ENCODE measurements around the gene APAF1. TPM values are rescaled to one million over a fixed set of nuclear protein-coding genes. Genes with fewer than 3 reads are reported as not detected.

The APAF1 gene
- total RNA-seq, 1 experiment from 2014 or later: 10.1 TPM

- H3K9me3 ChIP-seq (ENCODE audit: low read length): no peaks in the 10 kb centered on the region
- no peaks in the 10 kb centered on the region for H3K4me1 ChIP-seq (ENCODE audit: insufficient read depth, low read length)
- DNase-seq (no peak), ATAC-seq (peak; percentile 40)
- POLR2A ChIA-PET (ENCODE audit: unreplicated experiment): no interaction called here
- no peak for TF ChIP-seq EZH2 (IDR thresholded peaks at IDR 0.05; ENCODE audit: low read length, unreplicated experiment)
- no peak for TF ChIP-seq CTCF (conservative IDR thresholded peaks at IDR 0.05; ENCODE audit: low read depth, low read length)
- no peak for TF ChIP-seq EZH2phosphoT487 (IDR thresholded peaks at IDR 0.05; ENCODE audit: borderline replicate concordance, low read length)
- H3K4me2 ChIP-seq (ENCODE audit: low read length): no peak overlapping the region
- no peaks in the 10 kb centered on the region for H3K9me2 ChIP-seq (replicated peaks; ENCODE audit: low read length)
- H3K27me3 ChIP-seq (ENCODE audit: low read length): no peaks in the 10 kb centered on the region
- no peak overlapping the region for H3K4me3 ChIP-seq (ENCODE audit: low read length)
- no peak overlapping the region for H3K27ac ChIP-seq (ENCODE audit: low read length)
- no TSS peak for BruUV-seq (replicated peaks)
- H3K9ac ChIP-seq (ENCODE audit: low read length): no peak overlapping the region
- no peaks in the 10 kb centered on the region for H3K79me2 ChIP-seq (ENCODE audit: low read length)
- no peaks in the 10 kb centered on the region for H3F3A ChIP-seq (ENCODE audit: low read length, unreplicated experiment)
- H2AFZ ChIP-seq (ENCODE audit: low read length): no peak overlapping the region
- intact Hi-C loops (cut with micrococcal nuclease): no loop called here
- CTCF ChIA-PET: no interaction called here
- no peaks in the 10 kb centered on the region for H3K36me3 ChIP-seq (ENCODE audit: low read depth, low read length)
- no peaks in the 10 kb centered on the region for H4K20me1 ChIP-seq (ENCODE audit: low read length)
These were observed 125.1 kb downstream of the APAF1 start for GRCh38 chr12:98770230-98770629.

- H4K20me1 ChIP-seq (ENCODE audit: low read length): no peaks in the 10 kb centered on the region
- DNase-seq (no peak), ATAC-seq (no peak)
- no peaks in the 10 kb centered on the region for H3K9me3 ChIP-seq (ENCODE audit: low read length)
- no peak overlapping the region for H2AFZ ChIP-seq (ENCODE audit: low read length)
- TF ChIP-seq CTCF (conservative IDR thresholded peaks at IDR 0.05; ENCODE audit: low read depth, low read length) (no peak), EZH2phosphoT487 (IDR thresholded peaks at IDR 0.05; ENCODE audit: borderline replicate concordance, low read length) (no peak), EZH2 (IDR thresholded peaks at IDR 0.05; ENCODE audit: low read length, unreplicated experiment) (no peak)
- H3K27me3 ChIP-seq (ENCODE audit: low read length): no peaks in the 10 kb centered on the region
- no peaks in the 10 kb centered on the region for H3K9me2 ChIP-seq (replicated peaks; ENCODE audit: low read length)
- H3F3A ChIP-seq (ENCODE audit: low read length, unreplicated experiment): no peaks in the 10 kb centered on the region
- CTCF ChIA-PET: no interaction called here
- intact Hi-C loops (cut with micrococcal nuclease): no loop called here
- H3K4me3 ChIP-seq (ENCODE audit: low read length): no peak overlapping the region
- POLR2A ChIA-PET (ENCODE audit: unreplicated experiment): no interaction called here
- H3K79me2 ChIP-seq (ENCODE audit: low read length): no peaks in the 10 kb centered on the region
- H3K4me1 ChIP-seq (ENCODE audit: insufficient read depth, low read length): no peaks in the 10 kb centered on the region
- H3K4me2 ChIP-seq (ENCODE audit: low read length): no peak overlapping the region
- no peak overlapping the region for H3K9ac ChIP-seq (ENCODE audit: low read length)
- no peaks in the 10 kb centered on the region for H3K36me3 ChIP-seq (ENCODE audit: low read depth, low read length)
- BruUV-seq (replicated peaks): no TSS peak
- H3K27ac ChIP-seq (ENCODE audit: low read length): no peak overlapping the region
These were observed 127.0 kb downstream of the APAF1 start for GRCh38 chr12:98771811-98772752.

- Histone ChIP-seq H3K9me3 (ENCODE audit: low read length) (no peaks in the 10 kb centered on the region), H3K9me2 (replicated peaks; ENCODE audit: low read length) (no peaks in the 10 kb centered on the region), H3K27me3 (ENCODE audit: low read length) (no peaks in the 10 kb centered on the region), H4K20me1 (ENCODE audit: low read length) (no peaks in the 10 kb centered on the region), H3K4me3 (ENCODE audit: low read length) (no peak overlapping the region), H3K27ac (ENCODE audit: low read length) (no peak overlapping the region), H3K4me1 (ENCODE audit: insufficient read depth, low read length) (no peaks in the 10 kb centered on the region), H2AFZ (ENCODE audit: low read length) (no peak overlapping the region), H3K36me3 (ENCODE audit: low read depth, low read length) (no peaks in the 10 kb centered on the region), H3K79me2 (ENCODE audit: low read length) (no peaks in the 10 kb centered on the region), H3K4me2 (ENCODE audit: low read length) (no peak overlapping the region), H3K9ac (ENCODE audit: low read length) (no peak overlapping the region), H3F3A (ENCODE audit: low read length, unreplicated experiment) (no peaks in the 10 kb centered on the region)
- DNase-seq: no peak
- no TSS peak for BruUV-seq (replicated peaks)
- ChIA-PET POLR2A (ENCODE audit: unreplicated experiment) (no interaction called here), CTCF (no interaction called here)
- TF ChIP-seq EZH2phosphoT487 (IDR thresholded peaks at IDR 0.05; ENCODE audit: borderline replicate concordance, low read length) (no peak), EZH2 (IDR thresholded peaks at IDR 0.05; ENCODE audit: low read length, unreplicated experiment) (no peak), CTCF (conservative IDR thresholded peaks at IDR 0.05; ENCODE audit: low read depth, low read length) (no peak)
- ATAC-seq: no peak
- intact Hi-C loops (cut with micrococcal nuclease): no loop called here
These were observed 127.7 kb downstream of the APAF1 start for GRCh38 chr12:98772818-98773217.
